ENCODE results near the gene LRPPRC.

The LRPPRC gene

DNA sequence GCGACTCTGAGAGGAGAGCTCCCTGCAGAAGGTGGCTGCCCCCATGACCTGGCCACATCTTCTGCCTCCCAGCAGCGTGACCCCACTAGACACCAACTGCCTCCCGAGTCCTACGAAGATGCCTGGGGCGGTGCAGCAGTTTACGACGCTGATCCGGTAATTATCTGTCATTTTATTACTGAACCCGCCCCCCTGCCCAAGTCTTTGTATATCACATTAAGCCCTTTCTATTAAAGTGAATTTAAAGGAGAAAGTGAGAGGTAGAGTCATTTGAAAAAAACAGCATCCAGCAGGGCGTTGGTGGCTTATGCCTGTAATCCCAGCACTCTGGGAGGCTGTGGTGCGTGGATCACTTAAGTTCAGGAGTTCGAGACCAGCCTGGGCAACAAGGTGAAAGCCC, 123.6 kb downstream of the LRPPRC start:
- DNase-seq (ENCODE audit: low read depth in 2 of 2): no peak

DNA sequence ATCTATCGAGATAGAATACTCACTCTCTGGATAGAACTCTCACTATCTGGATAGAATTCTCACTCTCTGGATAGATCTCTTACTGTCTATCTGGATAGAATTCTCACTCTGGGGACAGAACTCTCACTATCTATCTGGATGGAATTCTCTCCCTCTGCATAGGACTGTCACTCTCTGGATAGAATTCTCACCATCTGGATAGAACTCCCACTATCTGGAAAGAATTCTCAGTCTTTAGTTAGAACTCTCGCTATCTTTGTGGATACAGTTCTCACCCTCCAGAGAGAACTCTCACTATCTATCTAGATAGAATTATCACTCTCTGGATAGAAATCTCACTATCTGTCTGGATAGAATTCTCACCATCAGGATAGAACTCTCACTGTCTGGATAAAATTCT, 140.5 kb downstream of the LRPPRC start:
- DNase-seq (ENCODE audit: low read depth in 2 of 2): no peak

DNA sequence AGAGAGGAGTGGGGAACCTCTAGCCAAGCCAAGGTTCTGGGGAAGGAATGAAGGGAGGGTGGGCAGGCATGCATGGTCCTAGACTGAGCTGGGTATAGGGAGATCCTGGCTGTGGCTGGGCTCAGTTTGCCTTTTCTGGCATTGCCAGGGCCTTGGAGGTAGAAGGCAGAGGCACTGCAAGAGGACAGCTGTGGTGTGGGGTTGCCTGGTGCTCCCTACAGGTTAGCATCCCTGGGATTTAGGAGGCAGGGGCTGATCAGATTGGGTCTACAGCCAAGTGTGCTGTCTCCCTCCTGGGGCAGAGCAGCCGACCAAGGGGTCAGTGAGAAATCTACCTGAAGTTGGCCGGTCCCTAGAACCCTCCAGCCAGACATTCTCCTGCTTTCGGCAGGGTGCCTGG, 141.1 kb downstream of the LRPPRC start:
- DNase-seq (ENCODE audit: low read depth in 2 of 2): no peak

DNA sequence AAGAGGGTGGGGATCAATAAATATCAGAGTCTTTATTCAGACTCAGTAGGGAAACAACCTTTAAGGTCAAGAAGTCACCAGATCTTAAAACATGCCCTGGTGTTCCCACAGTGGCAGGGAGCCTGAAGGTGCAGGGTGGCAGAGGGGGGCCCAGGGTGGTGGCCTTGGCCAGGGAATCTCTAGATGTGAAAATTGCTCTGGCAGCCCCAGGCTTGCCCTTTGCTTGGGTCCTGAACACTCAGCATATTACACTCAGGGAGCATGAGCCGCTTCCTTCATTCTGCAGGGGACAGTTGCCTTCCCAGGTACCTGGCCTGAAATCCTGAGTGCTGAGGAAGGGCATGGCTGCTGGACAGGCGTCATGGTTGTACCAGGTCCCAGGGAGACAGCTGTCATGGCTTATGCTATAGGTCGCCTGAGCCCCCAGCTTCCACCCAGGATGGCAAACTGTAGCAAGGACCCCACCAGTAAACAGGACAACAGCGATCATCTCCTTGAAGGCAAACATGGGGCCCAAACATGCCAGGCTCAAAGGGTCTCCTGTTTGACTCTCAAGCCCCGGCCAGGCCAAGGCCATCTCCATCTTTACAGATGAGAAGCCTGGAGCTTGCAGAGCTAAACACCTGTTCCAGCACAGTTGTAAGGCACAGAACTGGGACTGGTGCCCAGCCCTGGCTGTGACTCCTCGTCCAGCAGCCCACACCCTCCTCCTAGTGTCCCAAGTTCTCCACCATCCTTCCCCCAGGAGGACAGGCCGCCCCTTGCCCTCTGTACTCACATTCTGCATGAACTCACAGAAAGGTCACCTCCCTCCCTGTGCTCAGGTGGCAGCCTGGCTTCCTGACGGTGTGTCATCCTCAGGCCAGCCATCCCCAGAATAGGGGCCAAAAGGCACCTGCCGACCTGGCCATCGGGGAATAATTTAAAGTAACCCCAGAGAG, 142.4 kb downstream of the LRPPRC start:
- DNase-seq (ENCODE audit: low read depth in 2 of 2): no peak

DNA sequence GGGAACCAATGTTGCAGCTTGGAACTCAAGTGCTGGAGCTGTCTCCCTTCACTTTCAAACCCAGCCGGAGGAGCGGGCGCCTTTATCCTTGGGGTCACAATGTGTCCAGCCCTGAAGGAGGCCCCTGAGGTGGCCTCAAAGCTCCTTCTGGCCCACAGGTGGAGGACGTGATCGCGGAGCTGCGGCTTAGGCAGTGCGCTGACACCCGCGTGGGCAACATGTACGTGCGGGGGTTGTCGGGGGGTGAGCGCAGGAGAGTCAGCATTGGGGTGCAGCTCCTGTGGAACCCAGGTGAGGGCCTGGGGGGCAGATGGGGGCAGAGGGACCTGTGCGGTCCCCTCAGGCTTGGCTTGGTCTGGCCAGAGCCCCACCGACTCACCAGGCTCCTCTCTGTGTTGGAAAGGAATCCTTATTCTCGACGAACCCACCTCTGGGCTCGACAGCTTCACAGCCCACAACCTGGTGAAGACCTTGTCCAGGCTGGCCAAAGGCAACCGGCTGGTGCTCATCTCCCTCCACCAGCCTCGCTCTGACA, 143.5 kb downstream of the LRPPRC start:
- no peak for DNase-seq (ENCODE audit: low read depth in 2 of 2)

DNA sequence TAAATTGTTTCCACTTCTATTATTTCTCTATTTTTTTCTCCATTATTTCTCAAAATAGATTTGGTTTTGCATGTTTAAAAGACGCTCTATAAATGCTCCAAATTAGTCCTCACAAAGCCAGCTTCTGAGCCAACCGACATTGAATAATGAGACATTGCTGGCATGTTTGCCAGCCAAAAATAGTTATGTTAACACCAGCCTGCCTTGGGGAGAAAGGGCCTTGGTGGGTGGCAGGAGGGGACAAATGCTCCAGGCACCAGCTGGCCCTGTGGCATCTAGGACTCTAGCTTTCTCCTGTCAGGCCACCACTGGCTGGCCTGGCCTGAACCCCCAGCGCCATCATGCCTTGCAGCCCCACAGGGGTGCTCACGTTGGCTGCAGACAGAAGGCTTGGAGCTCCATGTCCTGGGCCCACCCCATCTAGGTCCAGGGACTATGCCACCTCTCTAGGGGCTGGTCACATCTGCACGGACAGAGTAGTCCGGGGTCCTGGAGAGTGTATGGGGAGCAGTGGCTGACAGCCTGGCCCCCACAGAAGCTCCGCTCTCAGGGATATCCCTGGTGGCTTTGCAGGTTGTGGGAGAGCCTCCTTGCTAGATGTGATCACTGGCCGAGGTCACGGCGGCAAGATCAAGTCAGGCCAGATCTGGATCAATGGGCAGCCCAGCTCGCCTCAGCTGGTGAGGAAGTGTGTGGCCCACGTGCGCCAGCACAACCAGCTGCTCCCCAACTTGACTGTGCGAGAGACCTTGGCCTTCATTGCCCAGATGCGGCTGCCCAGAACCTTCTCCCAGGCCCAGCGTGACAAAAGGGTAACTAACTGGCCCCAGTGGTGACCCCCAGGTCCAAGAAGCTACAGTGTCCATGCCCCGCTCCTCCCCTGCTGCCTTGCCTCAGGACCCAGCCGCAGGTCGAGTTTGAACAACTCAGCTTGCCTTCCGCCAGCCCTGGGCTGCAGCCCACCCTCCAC, 144.5 kb downstream of the LRPPRC start:
- no peak for DNase-seq (ENCODE audit: low read depth in 2 of 2)

DNA sequence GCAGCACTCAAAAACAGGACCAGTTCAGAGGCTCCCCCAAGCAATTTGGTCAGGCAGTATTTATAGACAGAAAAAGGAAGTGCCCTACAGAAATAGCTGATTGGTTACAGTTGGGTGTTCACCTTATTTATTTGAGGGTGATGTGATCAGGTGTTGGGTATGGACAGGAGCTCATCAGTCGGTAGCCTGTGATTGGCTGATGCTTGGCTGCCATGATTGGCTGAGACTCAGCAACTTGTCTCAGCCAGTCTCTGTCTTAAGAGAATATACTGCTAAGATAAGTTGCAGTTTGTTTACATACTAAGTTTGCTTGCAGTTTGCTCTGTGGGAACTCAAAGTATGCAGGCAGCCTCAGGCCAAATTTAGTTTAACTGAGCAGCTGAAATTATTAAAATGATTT, 147.6 kb downstream of the LRPPRC start:
- DNase-seq (ENCODE audit: low read depth in 2 of 2): no peak

DNA sequence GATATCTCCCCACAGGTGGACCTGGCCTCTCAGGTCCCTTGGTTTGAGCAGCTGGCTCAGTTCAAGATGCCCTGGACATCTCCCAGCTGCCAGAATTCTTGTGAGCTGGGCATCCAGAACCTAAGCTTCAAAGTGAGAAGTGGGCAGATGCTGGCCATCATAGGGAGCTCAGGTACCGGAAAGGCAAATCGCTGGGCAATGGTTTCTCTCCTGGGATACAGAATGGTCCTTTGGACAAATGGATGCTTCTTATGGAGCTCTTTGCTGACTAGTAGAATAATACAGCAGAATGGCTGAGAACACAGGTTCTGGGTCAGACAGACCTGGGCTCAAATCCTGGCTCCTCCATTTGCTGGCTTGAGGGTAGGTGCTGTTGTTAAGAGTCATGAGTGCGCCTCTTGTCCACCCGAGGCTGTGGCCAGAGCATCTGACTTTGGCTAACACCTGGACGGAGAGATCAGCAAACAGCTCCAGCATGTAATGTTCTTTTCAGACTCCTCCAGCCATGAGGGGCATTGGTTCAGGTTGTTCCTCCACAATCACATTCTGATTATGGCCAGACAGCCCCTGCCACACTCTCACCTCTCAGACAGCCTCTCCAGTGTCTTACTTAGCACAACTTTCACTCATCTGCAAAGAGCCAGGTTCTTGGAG, 149.5 kb downstream of the LRPPRC start:
- DNase-seq (ENCODE audit: low read depth in 2 of 2): no peak

DNA sequence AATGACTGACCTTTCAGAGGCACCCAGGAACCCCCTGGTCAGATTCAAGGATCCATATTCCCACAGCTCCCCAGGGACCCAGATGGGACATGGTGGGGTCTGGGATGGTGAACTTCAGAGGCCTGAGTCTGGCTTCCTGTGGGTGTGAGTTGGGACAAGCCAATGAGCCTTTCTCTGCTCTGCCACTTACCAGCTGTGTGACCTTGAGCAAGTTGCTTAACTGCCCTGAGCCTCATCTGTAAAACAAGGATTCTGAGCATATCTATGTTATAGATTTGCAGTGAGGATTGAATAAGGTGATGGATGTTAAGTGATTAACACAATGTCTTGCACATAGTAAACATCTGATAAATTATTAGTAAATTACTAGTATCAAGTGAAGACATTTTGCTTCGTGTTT, 150.6 kb downstream of the LRPPRC start:
- DNase-seq (ENCODE audit: low read depth in 2 of 2): no peak

DNA sequence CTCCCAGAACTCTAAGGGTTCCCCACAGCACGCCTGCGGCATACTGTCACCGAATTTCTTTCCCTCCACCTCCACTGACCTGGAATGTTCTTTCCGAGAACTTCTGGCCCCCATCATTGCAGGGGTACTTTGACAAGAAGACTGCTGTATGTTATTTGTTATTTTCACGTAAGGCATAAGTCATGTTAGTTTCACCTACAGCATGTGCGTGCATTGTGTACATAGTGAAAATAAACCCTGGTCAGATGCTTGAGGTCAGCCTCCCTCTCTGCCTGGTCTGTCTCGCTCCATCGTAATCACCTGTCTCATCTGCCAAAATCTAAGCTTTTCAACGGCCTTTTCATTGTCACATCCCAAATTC, 152.9 kb downstream of the LRPPRC start:
- DNase-seq (ENCODE audit: low read depth in 2 of 2): no peak

DNA sequence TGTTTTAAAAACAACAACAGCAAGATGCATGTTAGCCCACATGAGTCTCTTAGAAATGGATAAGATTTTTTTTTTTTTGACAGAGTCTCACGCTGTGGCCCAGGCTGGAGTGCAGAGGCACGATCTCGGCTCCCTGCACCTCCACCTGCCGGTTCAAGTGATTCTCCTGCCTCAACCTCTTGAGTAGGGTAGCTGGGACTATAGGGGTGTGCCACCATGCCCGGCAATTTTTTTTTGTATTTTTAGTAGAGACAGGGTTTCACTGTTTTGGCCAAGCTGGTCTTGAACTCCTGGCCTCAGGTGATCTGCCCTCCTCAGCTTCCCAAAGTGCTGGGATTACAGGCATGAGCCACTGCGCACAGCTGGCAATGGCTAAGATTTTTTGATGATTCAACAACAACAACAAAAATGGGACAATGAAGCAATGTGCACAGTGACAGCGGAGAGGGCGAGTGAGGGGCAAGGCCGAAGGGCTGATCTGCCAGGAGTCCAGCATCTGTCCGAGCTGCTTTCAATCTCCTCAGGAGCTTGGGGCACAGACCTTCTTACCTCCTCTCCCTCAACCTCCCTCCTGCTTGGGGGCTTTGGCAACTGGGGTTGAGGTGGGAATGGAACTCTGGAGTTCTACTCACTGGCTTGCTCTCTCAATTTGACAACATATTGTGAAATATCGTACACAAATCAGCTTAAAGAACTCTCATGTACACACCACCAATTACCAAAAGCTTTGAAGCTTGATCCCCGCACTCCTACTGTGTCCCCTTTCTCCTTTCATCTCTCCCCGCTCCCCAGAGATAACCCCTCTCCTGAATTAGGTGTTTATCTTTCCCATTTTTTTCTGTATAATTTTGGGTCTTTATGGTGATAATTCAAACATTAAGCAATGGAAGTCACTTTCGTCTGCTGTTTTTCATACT, 153.6 kb downstream of the LRPPRC start:
- DNase-seq (ENCODE audit: low read depth in 2 of 2): no peak

DNA sequence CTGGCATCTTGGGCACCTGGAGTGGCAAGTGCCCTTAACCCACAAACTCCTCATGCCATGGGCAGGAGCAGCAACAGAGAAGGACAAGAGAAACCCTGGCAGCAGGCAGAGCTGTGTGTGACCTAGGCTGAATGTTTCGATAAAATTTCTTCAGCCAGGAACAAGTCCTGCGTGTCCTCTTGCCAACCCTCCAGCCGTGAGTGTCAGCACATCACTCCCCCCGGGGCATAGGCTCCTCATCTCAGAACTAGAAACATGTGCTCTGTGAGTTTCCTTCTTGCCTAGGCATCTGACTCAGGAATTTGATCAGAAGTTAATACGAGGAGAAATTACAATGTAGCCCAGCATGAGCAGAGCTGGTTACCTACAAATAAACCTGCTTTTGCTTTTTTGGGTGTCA, 154.8 kb downstream of the LRPPRC start:
- DNase-seq (ENCODE audit: low read depth in 2 of 2): no peak

DNA sequence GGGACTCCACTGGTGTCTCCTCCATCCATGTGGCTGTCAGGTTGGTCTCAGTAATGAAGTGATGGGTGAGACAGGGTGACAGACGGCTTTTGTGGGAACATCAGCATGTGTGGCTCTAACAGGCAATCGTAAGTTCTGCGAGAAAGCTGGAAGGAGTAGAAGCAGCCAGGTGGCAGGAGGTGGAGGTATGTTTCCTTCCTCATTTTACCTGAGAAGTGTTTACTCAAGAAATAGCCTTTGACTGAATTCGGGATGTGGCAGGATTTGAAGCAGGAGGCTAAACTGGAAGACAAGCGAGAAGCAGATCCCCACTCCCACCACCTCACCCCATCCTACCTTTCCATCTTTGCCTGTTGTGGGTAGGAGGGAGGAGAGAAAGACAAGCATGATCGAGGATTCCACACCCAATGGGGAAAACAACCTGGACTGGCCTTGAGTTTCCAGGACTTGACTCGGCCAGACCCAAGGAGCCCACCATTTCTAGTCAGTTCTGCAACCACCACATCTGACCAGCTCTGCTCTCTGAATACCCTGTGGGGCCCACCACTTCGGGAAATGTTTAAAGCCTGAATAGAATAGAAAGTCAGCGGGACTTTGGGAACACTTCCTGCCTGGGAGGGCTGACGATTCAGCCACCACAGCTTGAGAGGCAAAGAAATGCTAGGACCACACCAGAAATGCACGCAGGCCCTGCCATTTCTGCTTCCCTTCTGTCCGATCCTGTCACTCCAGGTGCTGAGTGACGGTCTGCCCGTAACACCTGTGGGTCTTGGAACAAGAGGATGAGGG, 155.8 kb downstream of the LRPPRC start:
- no peak for DNase-seq (ENCODE audit: low read depth in 2 of 2)

DNA sequence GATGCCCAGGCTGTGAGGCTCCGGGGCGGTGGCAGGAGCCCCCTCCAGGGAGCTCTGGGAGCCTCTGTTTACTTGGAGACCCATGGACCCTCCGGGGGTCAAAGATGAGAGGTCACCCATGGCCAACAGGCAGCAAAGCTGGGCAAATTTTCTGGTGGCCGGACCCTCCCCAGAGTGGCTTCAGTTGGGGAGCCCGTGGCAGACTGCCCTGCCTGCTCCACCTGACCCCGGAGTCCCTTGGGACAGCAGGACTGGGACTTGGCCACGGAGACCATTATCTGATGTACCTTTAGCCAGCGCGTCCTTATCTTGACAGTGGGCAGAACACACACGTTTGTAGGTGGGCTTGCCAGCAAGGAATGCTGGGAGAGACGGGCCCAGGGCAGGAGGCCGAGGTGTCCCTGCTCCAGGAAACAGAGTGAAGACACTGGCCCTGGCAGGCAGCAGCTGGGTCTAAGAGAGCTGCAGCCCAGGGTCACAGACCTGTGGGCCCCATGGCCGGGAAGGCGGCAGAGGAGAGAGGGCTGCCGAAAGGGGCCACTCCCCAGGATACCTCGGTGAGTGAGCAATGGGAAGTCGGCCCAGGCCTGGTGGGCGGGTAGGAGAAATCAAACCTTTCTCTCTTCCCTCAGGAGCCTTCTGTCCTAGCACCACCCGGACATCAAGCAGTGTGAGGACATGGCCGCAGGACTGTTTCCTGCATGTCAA, 157.1 kb downstream of the LRPPRC start, which contains the start of the genes ABCG5 and ABCG8:
Gene ABCG5 (minus strand): TSS at position 280 of the 708 bp plus-strand sequence. CDS start 160 bp downstream, at position 120.
Gene ABCG8 (plus strand): TSS at position 412 of the 708 bp plus-strand sequence. CDS start 83 bp downstream, at position 495.
- no peak for DNase-seq (ENCODE audit: low read depth in 2 of 2)

DNA sequence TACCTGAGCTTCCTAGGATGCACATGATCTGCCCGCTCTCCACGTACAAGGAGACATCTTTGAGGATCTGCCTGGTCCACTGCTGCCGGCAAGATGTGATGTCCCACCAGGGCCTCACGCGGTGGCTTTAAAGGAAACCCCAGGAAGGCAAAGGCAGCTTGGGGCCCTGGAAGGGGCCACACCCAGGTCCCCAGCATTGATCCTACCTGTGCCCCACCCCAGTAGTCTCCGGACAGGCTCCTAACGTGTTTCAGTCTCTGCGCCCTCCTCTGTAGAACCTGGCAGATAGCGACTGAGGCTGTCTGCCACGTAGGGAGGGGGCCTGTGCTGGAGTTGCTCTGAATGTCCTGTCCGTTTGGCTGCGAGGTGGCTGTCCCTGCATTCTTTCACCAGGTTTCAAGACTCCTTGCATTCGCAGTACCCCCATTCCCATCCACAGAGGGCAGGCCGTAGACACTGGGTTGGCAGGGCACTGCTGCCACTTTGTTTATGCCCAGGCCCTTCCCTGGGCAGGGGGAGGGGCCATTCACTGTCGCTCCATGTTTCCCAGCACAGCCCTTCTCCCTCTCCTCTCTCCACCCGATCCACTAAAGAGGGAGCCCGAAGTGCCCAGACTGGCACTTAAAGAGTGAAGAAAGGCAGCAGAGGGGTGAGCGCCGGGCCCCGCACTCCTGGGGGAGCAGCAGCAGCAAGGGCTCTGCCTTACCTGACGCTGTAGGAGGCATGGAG, 157.8 kb downstream of the LRPPRC start:
- no peak for DNase-seq (ENCODE audit: low read depth in 2 of 2)

DNA sequence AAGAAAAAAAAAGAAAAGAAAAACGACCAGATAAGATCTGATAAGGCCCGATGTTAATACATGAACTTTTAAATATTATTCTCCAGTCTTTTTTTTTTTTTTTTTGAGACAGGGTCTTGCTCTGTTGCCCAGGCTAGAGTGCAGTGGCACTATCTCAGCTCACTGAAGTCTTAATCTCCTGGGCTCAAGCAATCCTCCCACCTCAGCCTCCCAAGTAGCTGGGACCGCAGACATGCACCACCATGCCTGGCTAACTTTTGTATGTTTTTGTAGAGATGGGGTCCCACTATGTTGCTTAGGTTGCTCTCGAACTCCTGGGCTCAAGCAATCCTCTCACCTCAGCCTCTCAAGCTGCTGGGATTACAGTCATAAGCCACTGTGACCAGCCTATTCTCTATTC, 158.8 kb downstream of the LRPPRC start:
- DNase-seq (ENCODE audit: low read depth in 2 of 2): no peak
